ENCODE measurements around the gene ARL4D. TPM values are rescaled to one million over a fixed set of nuclear protein-coding genes. Genes with fewer than 3 reads are reported as not detected.

Gene ARL4D
- total RNA-seq, 2 donors from 2014 or later: 3.5 to 21.0 TPM

- no peak overlapping the region for H3K4me3 ChIP-seq
- H3K36me3 ChIP-seq: no peaks in the 10 kb centered on the region
- TF ChIP-seq CTCF (IDR thresholded peaks at IDR 0.05): no peak
- DNase-seq (ENCODE audit: low spot score): no peak
- no peak for ATAC-seq (ENCODE audit: insufficient number of reproducible peaks, low FRiP score, low read depth)
- no peaks in the 10 kb centered on the region for H3K9me3 ChIP-seq
- H3K4me1 ChIP-seq (ENCODE audit: control insufficient read depth in 1 of 2, low read depth in 2 of 2): peaks cover 17 to 28% of the 10 kb centered on the region in 2 donors
- H3K27me3 ChIP-seq (replicated peaks; ENCODE audit: insufficient read depth): no peaks in the 10 kb centered on the region
- no peak overlapping the region for H3K27ac ChIP-seq
These were observed 5.1 kb downstream of the ARL4D start for GRCh38 chr17:43403846-43404245.

DNA sequence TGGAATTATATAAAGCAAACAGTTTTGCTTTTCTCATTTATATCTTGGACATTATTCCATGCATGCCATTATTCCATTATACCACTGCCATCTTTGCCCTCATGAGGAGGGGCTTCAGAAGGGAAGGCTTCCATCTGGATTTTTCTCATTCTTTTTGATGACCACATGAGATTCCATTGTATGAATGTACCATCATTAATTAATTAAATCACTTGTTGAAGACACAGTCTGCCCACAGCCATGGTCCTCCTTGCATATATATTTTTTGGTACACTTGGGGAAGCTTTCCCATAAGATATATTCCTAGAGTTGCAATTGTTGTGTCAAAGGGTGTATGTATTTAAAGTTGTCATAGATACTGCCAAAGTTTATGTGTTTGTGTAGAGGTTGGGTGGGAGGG lies 7.1 kb downstream of the ARL4D start:
- H3K27me3 ChIP-seq (replicated peaks; ENCODE audit: insufficient read depth): no peaks in the 10 kb centered on the region
- H3K4me1 ChIP-seq (ENCODE audit: control insufficient read depth in 1 of 2, low read depth in 2 of 2): peaks cover 7 to 14% of the 10 kb centered on the region in 2 donors
- H3K4me3 ChIP-seq: no peak overlapping the region
- DNase-seq (ENCODE audit: low spot score) (no peak), ATAC-seq (ENCODE audit: insufficient number of reproducible peaks, low FRiP score, low read depth) (no peak)
- TF ChIP-seq CTCF (IDR thresholded peaks at IDR 0.05): no peak
- H3K9me3 ChIP-seq: no peaks in the 10 kb centered on the region
- H3K27ac ChIP-seq: no peak overlapping the region
- no peaks in the 10 kb centered on the region for H3K36me3 ChIP-seq

GRCh38 chr17:43406676-43407645 lies 8.2 kb downstream of the ARL4D start:
- Histone ChIP-seq H3K27me3 (replicated peaks; ENCODE audit: insufficient read depth) (no peaks in the 10 kb centered on the region), H3K4me1 (ENCODE audit: control insufficient read depth in 1 of 2, low read depth in 2 of 2) (peaks cover under 1 to 3% of the 10 kb centered on the region in 2 donors), H3K36me3 (no peaks in the 10 kb centered on the region), H3K4me3 (no peak overlapping the region), H3K27ac (no peak overlapping the region), H3K9me3 (no peaks in the 10 kb centered on the region)
- no peak for TF ChIP-seq CTCF (IDR thresholded peaks at IDR 0.05)
- no peak for DNase-seq (ENCODE audit: low spot score)
- ATAC-seq (ENCODE audit: insufficient number of reproducible peaks, low FRiP score, low read depth): no peak

GRCh38 chr17:43409131-43409530 lies 10.3 kb downstream of the ARL4D start:
- Histone ChIP-seq H3K27ac (no peak overlapping the region), H3K36me3 (no peaks in the 10 kb centered on the region), H3K9me3 (no peaks in the 10 kb centered on the region), H3K27me3 (replicated peaks; ENCODE audit: insufficient read depth) (no peaks in the 10 kb centered on the region), H3K4me3 (no peak overlapping the region), H3K4me1 (ENCODE audit: control insufficient read depth in 1 of 2, low read depth in 2 of 2) (peaks cover 0 to 5% of the 10 kb centered on the region in 2 donors)
- DNase-seq (ENCODE audit: low spot score) (no peak), ATAC-seq (ENCODE audit: insufficient number of reproducible peaks, low FRiP score, low read depth) (no peak)
- no peak for TF ChIP-seq CTCF (IDR thresholded peaks at IDR 0.05)

GRCh38 chr17:43410557-43411368 lies 12.0 kb downstream of the ARL4D start:
- ATAC-seq (ENCODE audit: insufficient number of reproducible peaks, low FRiP score, low read depth) (no peak), DNase-seq (ENCODE audit: low spot score) (no peak)
- H3K4me1 ChIP-seq (ENCODE audit: control insufficient read depth in 1 of 2, low read depth in 2 of 2): peaks cover 0 to 18% of the 10 kb centered on the region in 2 donors
- no peaks in the 10 kb centered on the region for H3K27me3 ChIP-seq (replicated peaks; ENCODE audit: insufficient read depth)
- no peak for TF ChIP-seq CTCF (IDR thresholded peaks at IDR 0.05)
- no peak overlapping the region for H3K4me3 ChIP-seq
- H3K36me3 ChIP-seq: no peaks in the 10 kb centered on the region
- no peak overlapping the region for H3K27ac ChIP-seq
- H3K9me3 ChIP-seq: no peaks in the 10 kb centered on the region
